Measurements from ENCODE around the gene KCNMB1. TPM values are rescaled to one million over a fixed set of nuclear protein-coding genes. Genes with fewer than 3 reads are reported as not detected.

The KCNMB1 gene
- under 1 TPM; 0.20 to 0.29 (median 0.25) TPM for total RNA-seq

GRCh38 chr5:170388818-170389549 lies at the start of gene KCNMB1:
Gene KCNMB1 (minus strand): TSS chr5:170389367. CDS start chr5:170385447, 3,920 bp downstream.
- no peak within 1 kb of the TSS for H3K27ac ChIP-seq
- H3K4me3 ChIP-seq (replicated peaks in 1 of 3): no peak within 1 kb of the TSS
- DNase-seq: no peak
- TF ChIP-seq POLR2A (IDR thresholded peaks at IDR 0.05): no peak
- no peaks in the 10 kb centered on the region for H3K4me1 ChIP-seq
- H3K36me3 ChIP-seq: no peaks in the 10 kb centered on the region
- no peaks in the 10 kb centered on the region for H3K9me3 ChIP-seq
- intact Hi-C loops (cut with DNase I): no loop called here
- H3K27me3 ChIP-seq: no peaks in the 10 kb centered on the region
- WGBS, 2 donors: 60 to 62% methylated on average over 10 to 13 of the region's 15 CpGs

GRCh38 chr5:170438581-170438980 lies 49.4 kb upstream of the KCNMB1 start:
- DNase-seq: no peak
- Histone ChIP-seq H3K27me3 (no peaks in the 10 kb centered on the region), H3K36me3 (no peaks in the 10 kb centered on the region), H3K4me3 (replicated peaks in 1 of 3) (no peak overlapping the region), H3K27ac (no peak overlapping the region), H3K4me1 (no peaks in the 10 kb centered on the region), H3K9me3 (no peaks in the 10 kb centered on the region)
- intact Hi-C loops (cut with DNase I): no loop called here
- TF ChIP-seq POLR2A (IDR thresholded peaks at IDR 0.05) (no peak), CTCF (IDR thresholded peaks at IDR 0.05) (no peak)
- WGBS, 2 donors: 86 to 90% methylated on average over 8 of the region's 8 CpGs

- Histone ChIP-seq H3K27ac (no peak overlapping the region), H3K9me3 (no peaks in the 10 kb centered on the region), H3K4me1 (no peaks in the 10 kb centered on the region), H3K36me3 (no peaks in the 10 kb centered on the region), H3K4me3 (replicated peaks in 1 of 3) (no peak overlapping the region), H3K27me3 (no peaks in the 10 kb centered on the region)
- TF ChIP-seq POLR2A (IDR thresholded peaks at IDR 0.05) (no peak), CTCF (IDR thresholded peaks at IDR 0.05) (no peak)
- no peak for DNase-seq
- WGBS, 2 donors: 87 to 90% methylated on average over 12 of the region's 12 CpGs
- intact Hi-C loops (cut with DNase I): no loop called here
Measured at GRCh38 chr5:170437621-170438375, 48.6 kb upstream of the KCNMB1 start.

- Histone ChIP-seq H3K9me3 (no peaks in the 10 kb centered on the region), H3K4me1 (no peaks in the 10 kb centered on the region), H3K27me3 (no peaks in the 10 kb centered on the region), H3K36me3 (no peaks in the 10 kb centered on the region), H3K4me3 (replicated peaks in 1 of 3) (no peak overlapping the region), H3K27ac (no peak overlapping the region)
- TF ChIP-seq POLR2A (IDR thresholded peaks at IDR 0.05): no peak
- no peak for TF ChIP-seq CTCF (IDR thresholded peaks at IDR 0.05)
- DNase-seq: peak in 1 of 2 donors; percentile 19
- intact Hi-C loops (cut with DNase I): no loop called here
- 75 to 80% methylated on average over 10 of the region's 10 CpGs for WGBS, 2 donors
Measured at GRCh38 chr5:170436335-170436734, 47.2 kb upstream of the KCNMB1 start.

- H3K27me3 ChIP-seq: no peaks in the 10 kb centered on the region
- peak; percentile 58 to 59 for DNase-seq
- TF ChIP-seq POLR2A (IDR thresholded peaks at IDR 0.05): no peak
- TF ChIP-seq CTCF (IDR thresholded peaks at IDR 0.05): peak; percentile 67 to 98 (median 88)
- H3K27ac ChIP-seq: no peak overlapping the region
- WGBS, 2 donors: 53 to 76% methylated on average over 8 to 11 of the region's 16 CpGs
- intact Hi-C loops (cut with DNase I): loop anchor here (2.0 kb wide), 1 partner anchor 200 kb away; no protein-coding TSS in a partner anchor
- H3K9me3 ChIP-seq: no peaks in the 10 kb centered on the region
- no peaks in the 10 kb centered on the region for H3K4me1 ChIP-seq
- no peak overlapping the region for H3K4me3 ChIP-seq (replicated peaks in 1 of 3)
- H3K36me3 ChIP-seq: no peaks in the 10 kb centered on the region
Measured at GRCh38 chr5:170434966-170435605, 45.9 kb upstream of the KCNMB1 start.

All from thyroid gland (tissue), 4 donors.